Measurements from ENCODE around the gene ABHD8.

Gene ABHD8

GRCh38 chr19:17268754-17269153 is 34.5 kb downstream of the ABHD8 start:
- H3K4me1 ChIP-seq, result peaks cover 51% of the 10 kb centered on the region
- peak overlapping the region; percentile 97 for H3K4me2 ChIP-seq
- no peaks in the 10 kb centered on the region for H3K27me3 ChIP-seq
- no peak overlapping the region for H3K27ac ChIP-seq
- H3K4me3 ChIP-seq, result peak overlapping the region; percentile 89; the same call in 1 of the 2 replicates
- no peak overlapping the region for H3K9ac ChIP-seq
- peaks cover 49% of the 10 kb centered on the region for H3K36me3 ChIP-seq
- no peaks in the 10 kb centered on the region for H4K20me1 ChIP-seq
- TF ChIP-seq Cebpa-rat (IDR thresholded peaks at IDR 0.05), result no peak
- no peaks in the 10 kb centered on the region for H3K9me3 ChIP-seq

DNA sequence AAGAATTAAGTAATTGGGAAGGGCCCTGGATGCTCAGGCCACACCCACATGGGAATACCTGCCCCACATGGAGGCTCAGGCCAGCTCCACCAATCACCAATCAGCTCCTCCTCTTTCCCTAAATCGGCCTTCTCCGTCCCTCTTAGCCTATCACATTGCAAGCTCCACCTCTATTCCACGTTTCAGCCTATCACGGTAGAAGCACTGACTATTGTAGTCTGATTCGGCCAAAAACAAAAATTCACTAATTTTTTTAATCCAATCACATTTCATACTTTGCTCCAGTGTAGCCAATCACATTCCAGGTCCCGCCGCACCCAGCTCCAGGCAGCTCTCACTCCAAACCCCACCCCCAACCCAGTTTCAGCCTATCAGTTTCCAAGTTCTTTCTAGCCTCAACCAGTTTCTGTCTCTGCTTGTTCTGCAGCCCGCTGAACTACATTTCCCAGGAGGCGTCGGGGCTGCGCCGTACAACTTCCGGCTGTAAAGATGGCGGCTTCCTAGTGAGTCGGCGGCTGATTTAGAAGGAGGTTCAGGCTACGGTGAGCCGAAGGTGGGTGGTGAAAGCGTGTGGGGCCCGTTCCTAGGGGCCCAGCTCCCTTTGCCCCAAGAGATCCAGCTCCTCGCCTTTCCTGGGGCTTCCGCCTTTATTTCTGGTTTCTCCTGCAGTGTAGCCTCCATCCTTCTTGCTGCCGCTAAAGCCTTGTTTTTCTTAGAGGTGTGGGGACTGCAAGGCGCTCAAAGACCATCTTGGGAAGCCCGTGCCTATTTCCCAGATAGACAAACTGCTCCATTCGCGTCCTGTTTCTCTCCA is 36.0 kb downstream of the ABHD8 start, which contains the start of gene BABAM1:
Gene BABAM1 (plus strand): TSS at position 469 of the 814 bp plus-strand sequence. CDS start 1,364 bp downstream, outside the sequence.
- Histone ChIP-seq H3K4me2 (peak within 1 kb of the TSS; percentile 97), H3K27ac (peak within 1 kb of the TSS; percentile 79), H3K9ac (peak within 1 kb of the TSS; percentile 86), H3K36me3 (peaks cover 35% of the 10 kb centered on the region), H3K4me1 (peaks cover 52% of the 10 kb centered on the region), H3K27me3 (no peaks in the 10 kb centered on the region), H3K9me3 (no peaks in the 10 kb centered on the region), H4K20me1 (no peaks in the 10 kb centered on the region), H3K4me3 (peak within 1 kb of the TSS; percentile 89)
- TF ChIP-seq Cebpa-rat (IDR thresholded peaks at IDR 0.05), result no peak

DNA sequence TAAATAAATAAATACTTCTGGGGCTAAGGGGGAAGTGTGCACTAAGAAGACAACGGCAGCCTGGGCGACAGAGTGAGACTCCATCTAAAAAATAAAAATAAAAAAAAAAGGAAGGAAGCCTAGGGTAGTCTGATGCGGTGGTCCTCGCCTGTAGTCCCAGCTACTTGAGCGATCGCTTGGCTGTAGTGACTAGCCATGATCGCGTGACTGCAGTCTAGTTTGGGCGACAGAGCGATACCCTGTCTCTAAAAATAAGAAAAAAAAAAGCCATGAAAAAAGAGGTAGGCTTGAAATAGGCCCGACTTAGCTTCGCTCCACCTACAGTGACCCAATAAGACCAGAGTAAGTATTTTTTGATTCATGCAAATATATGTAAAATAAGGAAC is 36.6 kb downstream of the ABHD8 start:
- H3K27me3 ChIP-seq, result no peaks in the 10 kb centered on the region
- no peak for TF ChIP-seq Cebpa-rat (IDR thresholded peaks at IDR 0.05)
- no peaks in the 10 kb centered on the region for H3K9me3 ChIP-seq
- peaks cover 29% of the 10 kb centered on the region for H3K36me3 ChIP-seq
- peaks cover 46% of the 10 kb centered on the region for H3K4me1 ChIP-seq
- H3K4me2 ChIP-seq, result peak overlapping the region; percentile 76
- H4K20me1 ChIP-seq, result no peaks in the 10 kb centered on the region
- H3K4me3 ChIP-seq, result peak overlapping the region; percentile 57
- peak overlapping the region; percentile 64 for H3K27ac ChIP-seq
- H3K9ac ChIP-seq, result peak overlapping the region; percentile 19; the same call in 1 of the 2 replicates

DNA sequence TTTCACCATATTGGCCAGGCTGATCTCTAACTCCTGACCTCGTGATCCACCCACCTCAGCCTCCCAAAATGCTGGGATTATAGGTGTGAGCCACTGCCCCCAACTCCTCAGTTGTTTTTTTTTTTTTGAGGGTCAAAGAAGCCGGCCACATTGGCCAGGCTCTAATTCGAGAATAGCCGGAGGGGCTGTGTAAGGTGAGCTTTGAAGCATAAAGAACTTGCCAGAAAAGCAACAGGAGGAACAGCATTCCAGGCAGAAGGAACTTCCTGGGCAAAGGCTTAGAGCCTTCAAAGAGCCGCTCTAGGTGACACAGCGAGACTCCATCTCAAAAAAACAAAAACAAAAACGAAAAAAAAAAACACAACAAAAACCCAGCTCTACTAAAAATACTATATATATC is 37.2 kb downstream of the ABHD8 start:
- peak overlapping the region; percentile 19; the same call in 1 of the 2 replicates for H3K9ac ChIP-seq
- peak overlapping the region; percentile 57; the same call in 1 of the 2 replicates for H3K4me3 ChIP-seq
- no peak for TF ChIP-seq Cebpa-rat (IDR thresholded peaks at IDR 0.05)
- H3K4me2 ChIP-seq, result peak overlapping the region; percentile 76
- peaks cover 46% of the 10 kb centered on the region for H3K4me1 ChIP-seq
- H3K36me3 ChIP-seq, result peaks cover 24% of the 10 kb centered on the region
- H3K27ac ChIP-seq, result peak overlapping the region; percentile 64; the same call in 1 of the 2 replicates
- no peaks in the 10 kb centered on the region for H4K20me1 ChIP-seq
- no peaks in the 10 kb centered on the region for H3K27me3 ChIP-seq
- H3K9me3 ChIP-seq, result no peaks in the 10 kb centered on the region

- TF ChIP-seq Cebpa-rat (IDR thresholded peaks at IDR 0.05), result no peak
- Histone ChIP-seq H3K9ac (no peak within 1 kb of the TSS), H3K4me2 (peak within 1 kb of the TSS; percentile 40)
Measured at GRCh38 chr19:17264641-17264979, 38.6 kb downstream of the ABHD8 start, which contains the start of gene USHBP1. Gene USHBP1 (minus strand): TSS chr19:17264745. CDS start chr19:17264299, 446 bp downstream.

DNA sequence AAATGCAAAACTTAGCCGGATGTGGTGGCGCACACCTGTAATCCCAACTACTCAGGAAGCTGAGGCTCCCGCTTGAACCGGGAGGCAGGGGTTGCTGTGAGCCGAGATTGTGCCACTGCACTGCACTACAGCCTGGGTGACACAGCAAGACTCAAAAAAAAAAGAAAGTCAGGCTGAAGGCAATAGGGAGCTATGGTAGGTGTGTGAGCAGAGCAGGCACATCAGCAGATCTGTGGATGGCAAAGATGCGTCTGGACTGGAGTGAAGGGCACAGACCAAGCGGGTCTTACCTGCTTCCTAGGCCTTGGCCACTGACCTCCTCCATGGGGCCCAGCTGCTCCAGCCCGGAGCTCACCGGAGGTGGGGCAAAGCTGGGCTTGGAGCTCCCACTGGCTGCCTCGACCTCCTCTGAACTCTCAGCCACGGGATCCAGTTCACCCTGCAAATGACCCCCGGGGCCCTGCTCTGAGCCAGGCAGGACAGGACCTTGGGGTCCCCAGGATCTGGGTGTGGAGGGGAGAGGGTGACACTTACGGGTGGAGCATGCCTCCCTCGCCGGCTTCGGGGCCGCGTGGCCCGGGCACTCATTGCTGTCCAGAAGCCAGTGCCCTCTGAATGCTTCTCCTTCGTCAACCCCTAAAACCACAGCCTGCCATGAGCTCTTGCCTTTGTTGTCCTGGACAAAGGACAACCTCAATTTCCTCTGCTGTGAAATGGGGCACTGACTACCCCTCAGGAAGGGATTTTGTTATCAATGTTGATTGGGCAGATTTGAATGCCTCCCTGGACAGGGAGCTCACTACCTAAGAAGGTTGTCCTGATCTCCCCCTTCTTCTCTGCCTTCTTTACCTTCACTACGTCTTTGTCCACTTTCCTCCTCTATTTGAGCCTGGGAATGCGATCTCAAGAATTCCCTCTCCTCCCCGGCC is 39.2 kb downstream of the ABHD8 start:
- Histone ChIP-seq H3K4me3 (no peak overlapping the region), H3K9ac (no peak overlapping the region), H3K27me3 (no peaks in the 10 kb centered on the region), H3K27ac (0 out of 2 replicates have a peak overlapping the region, but pooled peaks have one; percentile 20), H3K9me3 (no peaks in the 10 kb centered on the region), H3K36me3 (peaks cover 5% of the 10 kb centered on the region), H3K4me2 (peak overlapping the region; percentile 40), H3K4me1 (peaks cover 50% of the 10 kb centered on the region), H4K20me1 (no peaks in the 10 kb centered on the region)
- TF ChIP-seq Cebpa-rat (IDR thresholded peaks at IDR 0.05), result no peak

More at GRCh38 chr19:17264641-17264979, 38.6 kb downstream of the ABHD8 start, which contains the start of gene USHBP1:
- Histone ChIP-seq H3K9me3 (no peaks in the 10 kb centered on the region), H3K27ac (0 out of 2 replicates have a peak within 1 kb of the TSS, but pooled peaks have one; percentile 20), H3K36me3 (peaks cover 11% of the 10 kb centered on the region), H3K4me1 (peaks cover 51% of the 10 kb centered on the region), H3K27me3 (no peaks in the 10 kb centered on the region), H3K4me3 (no peak within 1 kb of the TSS), H4K20me1 (no peaks in the 10 kb centered on the region)

DNA sequence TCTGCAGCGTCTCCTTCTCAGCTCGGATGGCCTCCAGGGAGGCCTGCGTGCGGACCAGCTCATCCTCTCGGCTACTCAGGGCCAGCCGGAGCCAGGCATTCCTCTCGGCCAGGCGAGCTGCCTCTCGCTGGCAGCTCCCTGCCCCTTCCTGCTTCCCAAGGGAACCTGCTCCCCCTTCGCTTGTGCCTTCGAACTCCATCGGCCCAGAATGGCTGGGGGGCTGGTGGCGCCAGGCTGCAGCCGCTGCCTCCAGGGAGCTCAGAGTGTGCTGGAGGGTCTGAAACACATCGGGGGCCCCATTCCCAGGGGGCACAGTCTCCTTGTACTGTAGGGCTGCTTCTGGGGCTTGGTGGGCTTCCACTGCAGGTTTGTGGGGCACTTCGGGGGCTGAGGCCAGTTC is 40.7 kb downstream of the ABHD8 start:
- Histone ChIP-seq H4K20me1 (no peaks in the 10 kb centered on the region), H3K4me2 (no peak overlapping the region), H3K36me3 (no peaks in the 10 kb centered on the region), H3K4me3 (no peak overlapping the region), H3K27ac (no peak overlapping the region), H3K9ac (peak overlapping the region; percentile 38; the same call in 1 of the 2 replicates), H3K9me3 (no peaks in the 10 kb centered on the region), H3K27me3 (no peaks in the 10 kb centered on the region), H3K4me1 (peaks cover 38% of the 10 kb centered on the region)
- no peak for TF ChIP-seq Cebpa-rat (IDR thresholded peaks at IDR 0.05)

DNA sequence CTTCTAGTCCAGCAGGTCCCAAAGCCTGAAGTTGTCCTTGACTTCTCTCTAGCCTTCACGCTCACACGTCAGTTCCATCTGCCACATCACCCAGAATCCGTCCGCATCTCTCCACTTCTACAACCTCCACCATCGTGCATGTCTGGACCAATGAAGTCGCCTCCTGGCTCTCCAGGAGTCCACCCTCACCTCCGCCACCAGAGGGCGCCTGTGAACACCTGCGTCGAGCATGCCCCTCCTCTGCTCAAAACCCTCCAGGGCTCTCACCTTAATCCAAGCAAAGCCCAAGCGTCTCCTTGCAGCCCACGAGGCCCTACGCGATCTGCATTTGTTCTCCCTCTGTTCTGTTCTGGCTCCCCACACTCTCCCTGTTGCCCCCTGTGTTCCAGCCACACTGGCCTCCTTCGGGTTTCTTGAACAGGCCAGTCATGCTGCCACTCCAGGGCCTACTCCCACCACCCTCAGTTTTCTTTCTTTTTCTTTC is 42.3 kb downstream of the ABHD8 start:
- TF ChIP-seq Cebpa-rat (IDR thresholded peaks at IDR 0.05), result no peak
- Histone ChIP-seq H3K4me2 (0 out of 2 replicates have a peak overlapping the region, but pooled peaks have one; percentile 36), H3K27me3 (no peaks in the 10 kb centered on the region), H3K4me3 (no peak overlapping the region), H3K27ac (no peak overlapping the region), H3K9ac (no peak overlapping the region), H3K9me3 (no peaks in the 10 kb centered on the region), H3K36me3 (no peaks in the 10 kb centered on the region), H4K20me1 (no peaks in the 10 kb centered on the region), H3K4me1 (peaks cover 29% of the 10 kb centered on the region)

- TF ChIP-seq Cebpa-rat (IDR thresholded peaks at IDR 0.05), result no peak
- H4K20me1 ChIP-seq, result no peaks in the 10 kb centered on the region
- no peak overlapping the region for H3K9ac ChIP-seq
- H3K4me2 ChIP-seq, result no peak overlapping the region
- H3K9me3 ChIP-seq, result no peaks in the 10 kb centered on the region
- H3K4me3 ChIP-seq, result no peak overlapping the region
- no peak overlapping the region for H3K27ac ChIP-seq
- H3K4me1 ChIP-seq, result peaks cover 24% of the 10 kb centered on the region
- H3K36me3 ChIP-seq, result no peaks in the 10 kb centered on the region
- H3K27me3 ChIP-seq, result no peaks in the 10 kb centered on the region
Measured at GRCh38 chr19:17259934-17260333, 43.3 kb downstream of the ABHD8 start.
